Mononuclear cell (primary cell): ENCODE results near the gene ATF6. TPM values are rescaled to one million over a fixed set of nuclear protein-coding genes. Genes with fewer than 3 reads are reported as not detected.

Source experiments
- H3K27me3 ChIP-seq: 2 replicates; pipeline ENCODE4 v1.6.0; 2011; ENCODE audit warnings: low read length, control low read depth; ENCODE audit not compliant: insufficient read depth
- H3K4me1 ChIP-seq: 2 replicates; pipeline ENCODE4 v1.5.1; 2011; ENCODE audit warnings: mild to moderate bottlenecking, low read length, control low read depth; ENCODE audit not compliant: insufficient read depth
- H3K4me3 ChIP-seq: 2 replicates; pipeline ENCODE4 v1.5.1; 2011; ENCODE audit warnings: mild to moderate bottlenecking, low read length, moderate library complexity
- H3K9me3 ChIP-seq: 2 replicates; pipeline ENCODE4 v1.5.1; 2011; ENCODE audit warnings: low read depth, mild to moderate bottlenecking, control low read depth, low read length
- total RNA-seq: library from RNA; depleted of rRNA; stranded (reverse); fragments of >200 nt; gene quantifications from one replicate; pipeline ENCODE4 v1.2.3, GENCODE V29; 2012

ATF6 gene
- total RNA-seq, 1 donor = 27.5 TPM

GRCh38 chr1:161905269-161905884 is 139.3 kb downstream of the ATF6 start:
- H3K9me3 ChIP-seq = no peaks in the 10 kb centered on the region
- H3K27me3 ChIP-seq = no peaks in the 10 kb centered on the region
- H3K4me3 ChIP-seq = no peak overlapping the region
- H3K4me1 ChIP-seq = no peaks in the 10 kb centered on the region

GRCh38 chr1:161907265-161907664 is 141.1 kb downstream of the ATF6 start:
- Histone ChIP-seq H3K4me1 (no peaks in the 10 kb centered on the region), H3K27me3 (no peaks in the 10 kb centered on the region), H3K4me3 (no peak overlapping the region), H3K9me3 (no peaks in the 10 kb centered on the region)

GRCh38 chr1:161908264-161908663 is 142.1 kb downstream of the ATF6 start:
- Histone ChIP-seq H3K4me3 (no peak overlapping the region), H3K9me3 (no peaks in the 10 kb centered on the region), H3K27me3 (no peaks in the 10 kb centered on the region), H3K4me1 (no peaks in the 10 kb centered on the region)

GRCh38 chr1:161910604-161911003 is 144.5 kb downstream of the ATF6 start:
- no peaks in the 10 kb centered on the region for H3K9me3 ChIP-seq
- no peaks in the 10 kb centered on the region for H3K27me3 ChIP-seq
- H3K4me1 ChIP-seq = no peaks in the 10 kb centered on the region
- H3K4me3 ChIP-seq = no peak overlapping the region

- Histone ChIP-seq H3K27me3 (no peaks in the 10 kb centered on the region), H3K4me3 (no peak overlapping the region), H3K9me3 (no peaks in the 10 kb centered on the region), H3K4me1 (no peaks in the 10 kb centered on the region)
Measured at GRCh38 chr1:161913482-161914140, 147.5 kb downstream of the ATF6 start.

GRCh38 chr1:161914595-161914994 is 148.5 kb downstream of the ATF6 start:
- no peaks in the 10 kb centered on the region for H3K9me3 ChIP-seq
- H3K4me1 ChIP-seq = no peaks in the 10 kb centered on the region
- no peaks in the 10 kb centered on the region for H3K27me3 ChIP-seq
- no peak overlapping the region for H3K4me3 ChIP-seq

GRCh38 chr1:161915051-161915503 is 149.0 kb downstream of the ATF6 start:
- Histone ChIP-seq H3K9me3 (no peaks in the 10 kb centered on the region), H3K27me3 (no peaks in the 10 kb centered on the region), H3K4me1 (no peaks in the 10 kb centered on the region), H3K4me3 (no peak overlapping the region)

GRCh38 chr1:161915978-161916377 is 149.9 kb downstream of the ATF6 start:
- Histone ChIP-seq H3K9me3 (no peaks in the 10 kb centered on the region), H3K4me3 (no peak overlapping the region), H3K4me1 (no peaks in the 10 kb centered on the region), H3K27me3 (no peaks in the 10 kb centered on the region)

GRCh38 chr1:161919229-161919628 is 153.1 kb downstream of the ATF6 start:
- Histone ChIP-seq H3K4me3 (no peak overlapping the region), H3K4me1 (no peaks in the 10 kb centered on the region), H3K9me3 (no peaks in the 10 kb centered on the region), H3K27me3 (no peaks in the 10 kb centered on the region)

GRCh38 chr1:161921491-161921890 is 155.4 kb downstream of the ATF6 start:
- no peaks in the 10 kb centered on the region for H3K9me3 ChIP-seq
- H3K4me3 ChIP-seq = no peak overlapping the region
- no peaks in the 10 kb centered on the region for H3K27me3 ChIP-seq
- no peaks in the 10 kb centered on the region for H3K4me1 ChIP-seq

- Histone ChIP-seq H3K4me1 (no peaks in the 10 kb centered on the region), H3K9me3 (no peaks in the 10 kb centered on the region), H3K4me3 (no peak overlapping the region)
Measured at GRCh38 chr1:161921990-161922389, 155.9 kb downstream of the ATF6 start.

GRCh38 chr1:161928056-161928455 is 161.9 kb downstream of the ATF6 start:
- no peaks in the 10 kb centered on the region for H3K9me3 ChIP-seq
- H3K4me1 ChIP-seq = peaks cover 5% of the 10 kb centered on the region
- H3K4me3 ChIP-seq = no peak overlapping the region
- H3K27me3 ChIP-seq = no peaks in the 10 kb centered on the region

More at GRCh38 chr1:161921990-161922389, 155.9 kb downstream of the ATF6 start:
- no peaks in the 10 kb centered on the region for H3K27me3 ChIP-seq

GRCh38 chr1:161929137-161929536 is 163.0 kb downstream of the ATF6 start:
- Histone ChIP-seq H3K9me3 (no peaks in the 10 kb centered on the region), H3K4me3 (no peak overlapping the region), H3K27me3 (no peaks in the 10 kb centered on the region), H3K4me1 (peaks cover 11% of the 10 kb centered on the region)

- H3K4me1 ChIP-seq = peaks cover 15% of the 10 kb centered on the region
- no peaks in the 10 kb centered on the region for H3K9me3 ChIP-seq
- H3K4me3 ChIP-seq = no peak overlapping the region
- H3K27me3 ChIP-seq = no peaks in the 10 kb centered on the region
Measured at GRCh38 chr1:161930064-161930463, 163.9 kb downstream of the ATF6 start.

GRCh38 chr1:161932668-161933067 is 166.5 kb downstream of the ATF6 start:
- H3K27me3 ChIP-seq = no peaks in the 10 kb centered on the region
- H3K4me1 ChIP-seq = peaks cover 15% of the 10 kb centered on the region
- no peak overlapping the region for H3K4me3 ChIP-seq
- no peaks in the 10 kb centered on the region for H3K9me3 ChIP-seq
